GM19397 (cell line): ENCODE results near the gene GALR2.
"Not testable (repeated sequence)": the region's sequence is repeated elsewhere in the genome, so short reads cannot be mapped to it uniquely, and the experiment has no call there.

ENCODE experiments used
- ATAC-seq: cut with Tn5 transposase; IDR thresholded peaks from one replicate; pipeline ENCODE4 v1.9.1; 2021; ENCODE audit warnings: mild to moderate bottlenecking, moderate library complexity; ENCODE audit not compliant: unreplicated experiment

GALR2 gene, protein sequence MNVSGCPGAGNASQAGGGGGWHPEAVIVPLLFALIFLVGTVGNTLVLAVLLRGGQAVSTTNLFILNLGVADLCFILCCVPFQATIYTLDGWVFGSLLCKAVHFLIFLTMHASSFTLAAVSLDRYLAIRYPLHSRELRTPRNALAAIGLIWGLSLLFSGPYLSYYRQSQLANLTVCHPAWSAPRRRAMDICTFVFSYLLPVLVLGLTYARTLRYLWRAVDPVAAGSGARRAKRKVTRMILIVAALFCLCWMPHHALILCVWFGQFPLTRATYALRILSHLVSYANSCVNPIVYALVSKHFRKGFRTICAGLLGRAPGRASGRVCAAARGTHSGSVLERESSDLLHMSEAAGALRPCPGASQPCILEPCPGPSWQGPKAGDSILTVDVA

DNA sequence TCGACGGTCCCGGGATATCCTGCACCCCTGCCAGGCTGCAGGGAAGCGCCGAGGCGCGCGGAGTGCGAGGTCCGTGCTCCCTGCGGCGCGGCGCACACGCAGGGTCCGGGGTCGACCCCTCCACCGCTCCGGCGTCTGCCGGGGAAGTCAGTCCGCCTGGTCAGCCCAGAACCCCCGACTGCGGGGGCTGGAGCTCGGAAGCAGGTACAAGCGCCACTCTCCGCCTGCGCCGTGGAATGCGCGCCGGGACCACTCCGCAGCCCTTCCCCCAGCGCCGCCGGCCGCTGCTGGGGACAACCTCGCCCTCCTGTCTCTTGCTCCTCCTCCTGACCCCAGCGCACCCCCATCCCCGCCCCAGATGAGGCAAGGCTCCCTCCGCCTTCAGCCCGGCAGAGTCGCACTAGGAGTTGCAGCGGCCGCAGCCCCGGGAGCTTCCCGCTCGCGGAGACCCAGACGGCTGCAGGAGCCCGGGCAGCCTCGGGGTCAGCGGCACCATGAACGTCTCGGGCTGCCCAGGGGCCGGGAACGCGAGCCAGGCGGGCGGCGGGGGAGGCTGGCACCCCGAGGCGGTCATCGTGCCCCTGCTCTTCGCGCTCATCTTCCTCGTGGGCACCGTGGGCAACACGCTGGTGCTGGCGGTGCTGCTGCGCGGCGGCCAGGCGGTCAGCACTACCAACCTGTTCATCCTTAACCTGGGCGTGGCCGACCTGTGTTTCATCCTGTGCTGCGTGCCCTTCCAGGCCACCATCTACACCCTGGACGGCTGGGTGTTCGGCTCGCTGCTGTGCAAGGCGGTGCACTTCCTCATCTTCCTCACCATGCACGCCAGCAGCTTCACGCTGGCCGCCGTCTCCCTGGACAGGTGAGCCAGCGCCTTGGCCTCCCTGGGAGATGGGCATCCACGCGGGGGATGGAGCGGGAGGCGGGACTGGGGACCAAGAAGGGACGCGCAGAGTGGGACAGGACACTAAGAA is at the start of gene GALR2:
Gene GALR2, plus strand, starts transcription at position 392 of the 974 bp plus-strand sequence. Its CDS starts 103 bp downstream, at position 495.
- ATAC-seq: no peak

DNA sequence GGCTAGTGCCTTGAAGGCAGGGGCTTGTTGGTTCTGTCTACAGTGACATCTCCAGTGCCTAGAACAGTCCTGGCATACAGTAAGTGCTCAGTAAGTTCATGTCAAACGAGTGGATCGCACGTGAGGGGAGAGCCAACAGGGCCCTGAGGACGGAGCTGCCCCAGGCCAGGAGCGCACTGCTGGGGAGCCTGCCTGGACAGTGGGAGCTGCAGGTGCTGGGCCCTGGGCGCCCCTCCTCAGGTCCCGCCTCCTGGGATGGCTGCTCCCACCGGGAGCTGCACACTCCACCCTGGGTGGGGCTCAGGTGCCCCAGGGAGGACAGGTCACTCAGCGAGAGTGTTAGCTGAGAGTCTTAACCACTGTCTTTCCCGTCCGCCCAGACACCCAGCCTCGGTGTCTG is 49.3 kb upstream of the GALR2 start:
- no peak for ATAC-seq

- no peak for ATAC-seq
Measured at GRCh38 chr17:76026714-76027158, 47.8 kb upstream of the GALR2 start.

- ATAC-seq: no peak
Measured at GRCh38 chr17:76027159-76027839, 47.3 kb upstream of the GALR2 start, which contains the start of gene EVPL. TSS of gene EVPL (minus strand) at chr17:76027306. CDS start at chr17:76027198, 108 bp downstream.

DNA sequence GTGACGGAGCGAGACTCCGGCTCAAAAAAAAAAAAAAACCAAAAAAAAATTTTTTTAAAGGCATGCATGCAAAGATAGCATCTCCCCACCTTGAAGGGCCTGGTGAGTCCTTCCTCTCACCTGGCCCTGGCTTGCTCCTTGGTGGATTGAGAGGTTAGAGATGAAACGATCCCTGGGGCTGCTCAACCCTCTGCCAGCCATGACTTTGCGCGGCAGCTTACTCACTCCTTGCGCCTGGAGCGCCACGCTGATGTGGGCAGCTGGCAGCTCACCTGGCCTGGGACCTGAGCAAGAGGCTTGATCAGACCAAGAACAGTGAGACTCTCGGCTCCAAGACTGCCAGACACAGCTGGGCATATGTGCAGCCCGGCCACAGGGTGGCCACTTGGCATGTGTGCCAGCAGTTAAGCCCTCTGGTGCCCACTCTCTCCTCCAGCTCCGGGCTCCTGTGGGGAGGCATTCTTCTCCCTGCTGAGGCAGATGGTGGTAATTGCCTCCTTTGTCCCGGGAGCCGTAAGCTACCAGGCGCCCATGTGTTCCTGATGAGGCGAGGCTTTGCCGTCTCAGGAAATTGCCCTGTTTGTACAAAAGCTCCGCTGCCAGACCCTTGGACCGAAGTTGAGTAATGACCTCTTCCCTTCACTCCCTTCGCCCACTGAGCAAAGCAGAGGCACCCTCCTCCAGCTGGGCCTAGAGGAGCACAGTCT is 42.4 kb upstream of the GALR2 start:
- no peak for ATAC-seq

- no peak for ATAC-seq
Measured at GRCh38 chr17:76032780-76033108, 41.8 kb upstream of the GALR2 start.

GRCh38 chr17:76033139-76033538 is 41.4 kb upstream of the GALR2 start:
- no peak for ATAC-seq

DNA sequence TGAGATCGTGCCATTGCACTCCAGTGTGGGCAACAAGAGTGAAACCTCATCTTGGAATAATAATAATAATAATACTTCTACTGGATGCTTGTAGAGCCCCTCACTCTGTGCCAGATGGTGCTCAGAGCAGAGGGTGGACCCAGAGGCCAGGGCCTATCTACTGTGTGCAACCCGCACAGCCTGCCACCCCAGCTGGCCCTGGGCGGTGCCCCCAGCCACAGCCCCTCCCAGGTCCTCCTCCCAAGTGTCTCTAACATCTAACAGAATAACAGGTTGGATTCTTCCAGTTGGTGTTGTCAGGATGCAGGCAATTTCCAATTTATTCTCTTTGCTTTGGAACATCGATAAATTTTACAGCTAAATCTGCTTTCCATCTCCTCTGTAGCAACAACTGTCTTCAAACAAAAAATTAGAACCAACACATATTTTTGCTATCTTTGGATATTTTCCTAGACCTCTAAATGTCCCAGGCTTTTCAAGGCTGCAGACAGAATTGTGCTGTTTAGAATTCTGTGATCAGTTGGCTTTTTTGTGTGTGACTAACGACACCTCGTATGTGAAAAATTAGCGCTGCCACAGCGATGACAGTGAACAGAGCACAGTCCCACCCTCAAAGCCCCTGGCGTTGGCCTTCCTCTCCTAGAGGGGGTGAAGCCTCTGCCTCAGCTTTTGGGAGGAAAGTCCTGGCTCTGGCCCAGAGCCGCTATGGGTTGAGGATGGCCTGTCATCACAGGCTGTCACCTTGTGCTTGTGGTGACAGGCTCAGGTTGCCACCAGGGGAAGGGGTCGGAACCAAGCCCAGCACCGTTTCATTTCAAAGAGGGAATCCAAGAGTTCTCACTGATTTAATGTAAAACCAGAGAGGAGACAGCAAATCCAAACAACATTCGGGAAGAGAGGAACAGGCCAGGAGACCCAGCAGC is 39.9 kb upstream of the GALR2 start:
- ATAC-seq: no peak

DNA sequence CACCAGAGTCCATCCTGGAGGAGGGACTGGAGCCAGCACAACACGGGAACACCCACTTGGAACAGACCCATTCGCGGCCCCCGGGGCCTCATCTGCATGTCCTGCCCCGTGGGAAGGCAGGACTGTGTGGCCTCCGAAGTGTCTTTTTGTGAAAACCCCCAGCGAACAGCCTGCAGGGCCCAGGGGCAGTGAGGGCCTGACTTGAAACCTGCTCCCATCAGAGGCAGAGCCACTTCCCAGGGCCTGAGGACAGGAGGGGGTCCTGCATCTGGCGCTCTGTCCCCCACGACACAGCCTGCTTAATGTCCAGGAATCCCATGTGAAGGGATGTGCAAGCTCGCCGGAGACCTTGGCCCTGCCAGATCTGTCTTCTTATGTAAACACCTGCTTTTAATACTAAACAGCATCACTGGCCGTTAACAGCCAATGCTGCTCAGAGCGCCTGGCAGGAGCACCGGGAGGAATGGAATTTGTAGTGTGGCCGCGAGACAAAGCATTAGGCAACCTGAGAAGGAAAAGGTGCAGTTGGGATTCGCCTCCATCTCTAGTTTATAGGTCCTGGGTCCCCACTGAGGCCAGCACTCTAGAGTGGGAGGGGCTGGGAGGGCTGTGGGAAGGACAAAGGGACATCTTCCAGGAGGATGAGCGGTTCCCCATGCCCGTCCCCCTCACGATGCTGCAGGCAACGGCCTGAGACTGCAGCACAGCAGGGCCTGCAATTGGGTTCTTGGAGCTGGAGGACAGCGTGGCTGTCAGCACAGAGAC is 37.9 kb upstream of the GALR2 start:
- ATAC-seq: no peak

- no peak for ATAC-seq
Measured at GRCh38 chr17:76038050-76038449, 36.5 kb upstream of the GALR2 start.

- ATAC-seq: no peak
Measured at GRCh38 chr17:76039121-76039520, 35.5 kb upstream of the GALR2 start.

- no peak for ATAC-seq
Measured at GRCh38 chr17:76040376-76040775, 34.2 kb upstream of the GALR2 start.

DNA sequence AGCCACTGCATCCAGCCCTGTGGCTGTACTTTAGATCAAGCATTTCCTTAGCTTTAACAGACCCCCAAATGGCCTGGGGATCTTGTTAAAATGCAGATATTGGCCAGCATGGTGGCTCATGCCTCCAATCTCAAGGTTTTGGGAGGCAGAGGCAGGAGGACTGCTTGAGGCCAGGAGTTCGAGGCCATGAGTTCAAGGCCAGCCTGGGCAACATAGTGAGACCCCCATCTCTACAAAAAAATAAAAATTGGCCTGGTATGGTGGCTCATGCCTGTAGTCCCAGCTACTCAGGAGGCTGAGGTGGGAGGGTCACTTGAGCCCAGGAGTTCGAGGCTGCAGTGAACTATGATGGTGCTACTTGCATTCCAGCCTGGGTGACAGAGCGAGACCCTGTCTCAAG is 31.7 kb upstream of the GALR2 start:
- ATAC-seq: not testable (repeated sequence)

DNA sequence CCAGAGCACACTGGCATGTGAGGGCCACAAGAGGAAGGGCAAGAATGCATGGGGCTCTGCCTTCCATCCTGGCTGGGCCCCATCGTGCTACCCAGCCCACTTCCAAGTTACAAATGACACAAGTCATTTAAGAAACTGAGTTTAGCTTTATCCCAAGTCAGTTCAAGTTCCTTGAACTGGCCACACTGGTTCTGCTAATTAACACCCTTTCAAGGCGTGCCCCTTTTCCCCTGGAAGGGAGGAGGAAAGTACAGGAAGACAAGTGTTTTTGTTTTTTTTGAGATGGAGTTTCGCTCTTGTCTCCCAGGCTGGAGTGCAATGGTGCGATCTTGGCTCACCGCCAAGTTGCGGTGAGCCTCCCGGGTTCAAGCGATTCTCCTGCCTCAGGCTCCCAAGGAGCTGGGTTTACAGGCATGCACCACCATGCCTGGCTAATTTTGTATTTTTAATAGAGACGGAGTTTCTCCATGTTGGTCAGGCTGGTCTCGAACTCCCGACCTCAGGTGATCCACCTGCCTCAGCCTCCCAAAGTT is 30.0 kb upstream of the GALR2 start:
- ATAC-seq: not testable (repeated sequence)

GRCh38 chr17:76046064-76046463 is 28.5 kb upstream of the GALR2 start:
- no peak for ATAC-seq

GRCh38 chr17:76048025-76048605 is 26.5 kb upstream of the GALR2 start:
- no peak for ATAC-seq

DNA sequence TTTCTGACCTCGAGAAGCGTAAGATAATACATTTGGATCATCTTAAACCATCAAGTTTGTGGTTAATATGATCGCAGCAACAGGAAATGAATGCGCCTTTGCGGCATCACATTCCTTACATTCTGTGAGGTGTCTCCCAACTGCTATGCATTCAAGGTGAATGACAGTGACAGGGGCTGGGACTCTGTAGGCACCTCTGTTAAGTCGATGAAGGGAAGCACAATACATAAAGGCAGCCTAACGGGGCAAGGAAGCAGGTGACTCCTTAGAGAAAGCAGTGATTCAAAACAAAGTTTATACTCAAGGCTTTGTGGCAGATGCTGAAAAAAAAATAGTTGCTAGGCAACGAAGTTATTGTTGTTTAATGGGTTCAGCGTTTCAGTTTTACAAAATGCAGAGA is 25.9 kb upstream of the GALR2 start:
- ATAC-seq: no peak

DNA sequence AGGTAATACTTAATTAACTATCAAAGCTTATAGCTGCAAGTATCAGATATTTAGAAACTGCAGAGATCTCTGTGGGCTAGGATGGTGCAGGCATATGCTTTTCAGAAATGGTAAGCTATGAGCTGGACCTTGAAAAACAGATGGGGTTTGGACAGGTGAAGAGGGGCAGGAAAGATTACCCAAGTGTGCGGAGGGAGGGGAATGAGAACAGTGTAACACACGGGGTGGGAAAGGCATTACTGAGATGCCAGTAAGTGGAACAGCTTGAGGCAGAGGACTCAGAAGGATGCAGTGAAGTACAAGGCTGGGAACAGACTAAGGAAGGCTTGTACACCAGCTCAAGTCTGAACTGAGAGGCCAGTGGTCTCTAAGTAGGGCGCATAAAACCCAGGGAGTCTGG is 25.3 kb upstream of the GALR2 start:
- no peak for ATAC-seq
